ENCODE results near the gene SF3B4. TPM values are rescaled to one million over a fixed set of nuclear protein-coding genes. Genes with fewer than 3 reads are reported as not detected.
"Not testable (repeated sequence)": the region's sequence is repeated elsewhere in the genome, so short reads cannot be mapped to it uniquely, and the experiment has no call there.

SF3B4 gene
- total and polyA plus RNA-seq, 2 of the 4 experiments (the other 2 are of a cell fraction), result 6.6 to 64.4 TPM

- ATAC-seq (ENCODE audit: low read depth); H4K5ac ChIP-seq (ENCODE audit: low read depth, low read length); H2BK20ac ChIP-seq (ENCODE audit: low read depth, low read length); intact Hi-C loops (cut with micrococcal nuclease); H3K4me1 ChIP-seq (ENCODE audit: control insufficient read depth, insufficient read depth, low read length); CTCF ChIA-PET; H3K36me3 ChIP-seq (ENCODE audit: control insufficient read depth, insufficient read depth, low read length); H3K9me3 ChIP-seq (ENCODE audit: control insufficient read depth, insufficient read depth, low read length); H3K9me1 ChIP-seq (ENCODE audit: insufficient read depth, low read length); H2BK120ac ChIP-seq (ENCODE audit: low read depth, low read length); H2BK15ac ChIP-seq (ENCODE audit: low read depth, low read length); dilution Hi-C loops (cut with HindIII; ENCODE audit: low sequenced_read_pairs, unreplicated experiment); H3K27me3 ChIP-seq (ENCODE audit: control insufficient read depth, insufficient read depth, low read length); in situ Hi-C loops (cut with MboI; ENCODE audit: low sequenced_read_pairs); H2AFZ ChIP-seq (replicated peaks; ENCODE audit: low read length, poor library complexity): not testable (repeated sequence)
- Histone ChIP-seq H3K56ac (ENCODE audit: extremely low read depth, insufficient read depth, low read length) (peak overlapping the region; percentile 71; the same call in 1 of the 2 replicates), H3K4ac (ENCODE audit: low read depth, low read length) (peak overlapping the region; percentile 49), H3K9ac (ENCODE audit: low read depth, low read length) (peak overlapping the region; percentile 64), H2AK9ac (replicated peaks; ENCODE audit: low read depth, low read length, poor library complexity) (peak overlapping the region; percentile 49), H3K23ac (ENCODE audit: low read depth, low read length) (peak overlapping the region; percentile 90), H4K20me1 (ENCODE audit: insufficient read depth, low read length) (peaks cover 15% of the 10 kb centered on the region), H3K27ac (ENCODE audit: insufficient read depth, low read length) (peak overlapping the region; percentile 52), H4K8ac (ENCODE audit: low read depth in 2 of 2, low read length in 2 of 2) (peak overlapping the region; percentile 22 to 47; a peak in 1 of 4 replicates), H3K18ac (ENCODE audit: low read depth, low read length) (peak overlapping the region; percentile 12; the same call in 1 of the 2 replicates), H2AK5ac (ENCODE audit: low read depth, low read length) (peak overlapping the region; percentile 46; the same call in 1 of the 2 replicates), H4K91ac (ENCODE audit: insufficient read depth, low read depth, low read length) (peak overlapping the region; percentile 13; the same call in 1 of the 2 replicates), H2BK5ac (ENCODE audit: low read depth, low read length, poor library complexity, severe bottlenecking) (peak overlapping the region; percentile 64), H3K4me3 (ENCODE audit: insufficient read depth, low read depth, low read length) (peak overlapping the region; percentile 47), H3K4me2 (ENCODE audit: low read depth, low read length) (peak overlapping the region; percentile 97), H3K14ac (replicated peaks; ENCODE audit: low read depth, low read length) (peak overlapping the region; percentile 85; the same call in 1 of the 2 replicates), H3K79me1 (ENCODE audit: low read depth in 1 of 2, low read length in 2 of 2) (peaks cover 3 to 19% of the 10 kb centered on the region in 2 experiments)
- DNase-seq, result peak; percentile 50
- TF ChIP-seq CHD1 (IDR thresholded peaks at IDR 0.05; ENCODE audit: low read depth, low read length) (peak; percentile 61; the same call in 1 of the 2 replicates), POLR2A (IDR thresholded peaks at IDR 0.05; ENCODE audit: low read depth, low read length) (peak; percentile 64; the same call in 1 of the 2 replicates)
- WGBS, 2 experiments (ENCODE audit: extremely low coverage in 2 of 2, insufficient read length in 1 of 2), result no CpG with 5 or more reads among the region's 19 CpGs
- TSS peak; percentile 89 for BruUV-seq (replicated peaks)
- POLR2A ChIA-PET (ENCODE audit: unreplicated experiment), result interaction anchor here (0.6 to 2.9 kb wide), 5 partner anchors 37 to 725 kb away, joined by 3 to 16 read pairs (median 5); no protein-coding TSS in a partner anchor
Observed at GRCh38 chr1:149886121-149886395, 41.5 kb downstream of the SF3B4 start.
